Fibroblast of lung (primary cell): ENCODE results near the gene CDK5RAP1.

Experiments
- CTCF ChIP-seq, 2 donors: IDR thresholded peaks in 1 of 2; conservative IDR thresholded peaks in 1 of 2; 1 replicate in 1 of 2; 2 replicates in 1 of 2; pipeline ENCODE4 v1.5.1; 2011 to 2012; ENCODE audit warnings: low read length in 2 of 2, control low read depth in 1 of 2, inconsistent platforms in 1 of 2, low read depth in 1 of 2, mild to moderate bottlenecking in 1 of 2
- EZH2 ChIP-seq: IDR thresholded peaks from 2 replicates; pipeline ENCODE4 v1.5.1; 2012; ENCODE audit warnings: low read length, control low read depth, mild to moderate bottlenecking; ENCODE audit errors: missing control alignments

GRCh38 chr20:33401921-33402369 is 626 bp upstream of the CDK5RAP1 start:
- no peak for TF ChIP-seq CTCF (conservative IDR thresholded peaks at IDR 0.05 in 1 of 2, IDR thresholded peaks at IDR 0.05 in 1 of 2; ENCODE audit: low read depth in 1 of 2, low read length in 2 of 2)
- TF ChIP-seq EZH2: no peak
